Spleen (tissue), 11 donors: ENCODE results near the gene ACOT2. TPM values are rescaled to one million over a fixed set of nuclear protein-coding genes. Genes with fewer than 3 reads are reported as not detected.
"Not testable (repeated sequence)": the region's sequence is repeated elsewhere in the genome, so short reads cannot be mapped to it uniquely, and the experiment has no call there.

Experiments used
- DNase-seq: peaks from one replicate; pipeline ENCODE4 v3.0.0-alpha.2; 2020
- H3K27ac ChIP-seq, 8 donors: fragments of 200-600 bp; sonication (generic) in 7 of 8; 1 replicate in 4 of 8; 2 replicates in 4 of 8; pipeline versions ENCODE4 v1.5.0 to v1.8.0; 2016 to 2021; ENCODE audit warnings: inconsistent platforms in 4 of 8, mild to moderate bottlenecking in 4 of 8, moderate library complexity in 1 of 8
- H3K27me3 ChIP-seq, 7 donors: fragments of 200-600 bp; sonication (generic) in 6 of 7; replicated peaks in 1 of 7; 1 replicate in 4 of 7; 2 replicates in 3 of 7; pipeline versions ENCODE4 v1.5.0 to v1.8.0; 2016 to 2021; ENCODE audit warnings: inconsistent platforms in 3 of 7, mild to moderate bottlenecking in 1 of 7
- H3K36me3 ChIP-seq, 6 donors: fragments of 200-600 bp; sonication (generic) in 5 of 6; 1 replicate in 4 of 6; 2 replicates in 2 of 6; pipeline versions ENCODE4 v1.5.0 to v1.8.0; 2016 to 2021; ENCODE audit warnings: inconsistent platforms in 2 of 6
- H3K4me1 ChIP-seq, 6 donors: fragments of 200-600 bp; sonication (generic) in 5 of 6; 1 replicate in 3 of 6; 2 replicates in 3 of 6; pipeline versions ENCODE4 v1.5.0 to v1.8.0; 2016 to 2021; ENCODE audit warnings: inconsistent platforms in 3 of 6
- H3K4me3 ChIP-seq, 8 donors: fragments of 200-600 bp; sonication (generic) in 7 of 8; 1 replicate in 4 of 8; 2 replicates in 4 of 8; pipeline versions ENCODE4 v1.5.0 to v1.8.0; 2016 to 2021; ENCODE audit warnings: inconsistent platforms in 4 of 8, mild to moderate bottlenecking in 4 of 8, moderate library complexity in 2 of 8
- H3K9me3 ChIP-seq, 8 donors: fragments of 200-600 bp; sonication (generic) in 7 of 8; 1 replicate in 4 of 8; 2 replicates in 4 of 8; pipeline versions ENCODE4 v1.5.0 to v1.8.0; 2016 to 2021; ENCODE audit warnings: inconsistent platforms in 4 of 8
- POLR2A ChIP-seq, 3 donors: fragments of 450-650 bp; IDR thresholded peaks; one replicate each; pipeline ENCODE4 v1.5.1; 2017; ENCODE audit warnings: antibody characterized with exemption in 3 of 3, mild to moderate bottlenecking in 1 of 3
- POLR2AphosphoS5 ChIP-seq, 3 donors: sonication (generic); formaldehyde crosslinking; IDR thresholded peaks; one replicate each; pipeline ENCODE4 v1.5.1; 2017; ENCODE audit warnings: antibody characterized with exemption in 3 of 3
- WGBS, 5 donors: extraction: QIAGEN DNeasy Blood & Tissue Kit in 3 of 5; methylation state at CpG; one replicate each; pipeline versions ENCODE4 v1.1.5 to v1.1.7; 2013 to 2018; 5-methylcytosine and 5-hydroxymethylcytosine counted together
- intact Hi-C: fragments of 100-400 bp; cut with DNase I; formaldehyde crosslinking; loops from one replicate; pipeline ENCODE4 v1.15.0; 2023; ENCODE audit warnings: low total_unique reads
- polyA plus RNA-seq, 3 donors: library from polyadenylated mRNA; stranded (reverse); fragments of 200-250 nt; gene quantifications; one replicate each; pipeline ENCODE4 v1.2.1, GENCODE V29; 2013
- total RNA-seq, 7 donors: library from RNA; depleted of rRNA in 3 of 7; stranded (reverse); fragments of >200 nt in 3 of 7; fragmentation: NEBNext Ultra II Directional in 4 of 7; extraction: Animal tissue kit (Norgen Biotek cat#: 25700) in 4 of 7; gene quantifications; one replicate each; pipeline versions ENCODE4 v1.1.0 to v1.2.1, GENCODE V29; 2016 to 2021
- TF ChIP-seq, protein P1 (sequence below), 11 experiments: fragments of 200-600 bp in 7 of 11; fragments of 450-650 bp in 4 of 11; sonication (generic) in 4 of 11; IDR thresholded peaks in 8 of 11; conservative IDR thresholded peaks in 3 of 11; 1 replicate in 7 of 11; 2 replicates in 4 of 11; pipeline versions ENCODE4 v1.4.0 to v1.8.0; 2016 to 2021; ENCODE audit warnings: antibody characterized with exemption in 11 of 11, inconsistent platforms in 4 of 11, mild to moderate bottlenecking in 1 of 11
- donor health status: healthy with polysubstance abuse.
- donor health status: DM: no; HTN: no; CAD: no; lungs with moderate emphysema.
- donor health status: DM: no; HTN: no; CAD: no.
- donor health status: Bipolar disorder and iron deficiency.
- donor health status: healthy.
- donor health status: DM: no; HTN: no; CAD: no.
- donor health status: DM: yes; HTN: yes; CAD: no.

ACOT2 gene
- total and polyA plus RNA-seq, 10 donors = 7.3 to 27.6 (median 15.8) TPM

DNA sequence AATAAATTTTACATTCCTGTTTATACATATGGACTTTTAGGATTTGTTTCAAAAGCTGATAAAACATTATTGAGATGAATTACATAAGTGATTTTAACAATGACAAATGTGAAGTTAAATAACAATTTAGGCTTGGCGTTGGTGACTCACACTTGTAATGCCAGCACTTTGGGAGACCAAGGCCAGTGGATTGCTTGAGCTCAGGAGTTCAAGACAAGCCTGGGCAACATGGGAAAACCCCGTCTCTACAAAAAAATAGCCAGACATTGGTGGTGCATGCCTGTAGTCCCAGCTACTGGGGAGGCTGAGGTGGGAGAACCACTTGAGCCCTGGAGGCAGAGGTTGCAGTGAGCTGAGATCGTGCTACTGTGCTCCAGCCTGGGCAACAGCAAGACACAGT, 7.4 kb downstream of the ACOT2 start:
- TF ChIP-seq POLR2A (IDR thresholded peaks at IDR 0.05) = no peak
- no peak for TF ChIP-seq POLR2AphosphoS5 (IDR thresholded peaks at IDR 0.05)
- TF ChIP-seq, protein P1, sequence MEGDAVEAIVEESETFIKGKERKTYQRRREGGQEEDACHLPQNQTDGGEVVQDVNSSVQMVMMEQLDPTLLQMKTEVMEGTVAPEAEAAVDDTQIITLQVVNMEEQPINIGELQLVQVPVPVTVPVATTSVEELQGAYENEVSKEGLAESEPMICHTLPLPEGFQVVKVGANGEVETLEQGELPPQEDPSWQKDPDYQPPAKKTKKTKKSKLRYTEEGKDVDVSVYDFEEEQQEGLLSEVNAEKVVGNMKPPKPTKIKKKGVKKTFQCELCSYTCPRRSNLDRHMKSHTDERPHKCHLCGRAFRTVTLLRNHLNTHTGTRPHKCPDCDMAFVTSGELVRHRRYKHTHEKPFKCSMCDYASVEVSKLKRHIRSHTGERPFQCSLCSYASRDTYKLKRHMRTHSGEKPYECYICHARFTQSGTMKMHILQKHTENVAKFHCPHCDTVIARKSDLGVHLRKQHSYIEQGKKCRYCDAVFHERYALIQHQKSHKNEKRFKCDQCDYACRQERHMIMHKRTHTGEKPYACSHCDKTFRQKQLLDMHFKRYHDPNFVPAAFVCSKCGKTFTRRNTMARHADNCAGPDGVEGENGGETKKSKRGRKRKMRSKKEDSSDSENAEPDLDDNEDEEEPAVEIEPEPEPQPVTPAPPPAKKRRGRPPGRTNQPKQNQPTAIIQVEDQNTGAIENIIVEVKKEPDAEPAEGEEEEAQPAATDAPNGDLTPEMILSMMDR (IDR thresholded peaks at IDR 0.05 in 8 of 11, conservative IDR thresholded peaks at IDR 0.05 in 3 of 11) = no peak
- intact Hi-C loops = no loop called here
- peaks cover 0 to 65% (median 9%) of the 10 kb centered on the region in 6 donors for H3K36me3 ChIP-seq

DNA sequence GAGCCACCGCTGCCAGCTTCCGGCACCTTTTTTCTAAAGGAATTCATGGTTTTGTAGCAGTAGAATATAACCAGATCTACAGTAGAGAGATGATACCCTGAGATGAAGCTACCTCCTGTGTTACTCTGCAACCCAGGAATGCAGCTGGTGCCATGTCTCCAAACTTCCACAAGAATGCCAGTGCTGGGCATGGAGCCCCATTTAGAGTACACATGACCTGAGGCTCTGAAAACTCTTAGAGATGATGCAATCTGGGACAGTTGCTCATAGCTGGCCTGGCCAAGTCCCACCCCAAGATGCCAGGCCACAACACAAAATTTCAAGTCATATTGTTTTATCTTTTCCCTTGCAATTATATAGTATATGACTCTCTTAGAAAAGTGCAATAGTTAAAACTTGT, 8.2 kb downstream of the ACOT2 start:
- H3K27ac ChIP-seq, H3K27me3 ChIP-seq, H3K4me3 ChIP-seq, DNase-seq, H3K9me3 ChIP-seq, intact Hi-C loops, H3K4me1 ChIP-seq: not testable (repeated sequence)
- WGBS, 5 donors = 100% methylated on average over 1 to 2 of the region's 2 CpGs; no CpG with 5 or more reads in 1 of the 5 donors
- H3K36me3 ChIP-seq = peaks cover 0 to 65% (median 9%) of the 10 kb centered on the region in 6 donors

More for the DNA sequence above, 7.4 kb downstream of the ACOT2 start:
- 81 to 97% (median 91%) methylated on average over 3 of the region's 3 CpGs for WGBS, 5 donors
- Histone ChIP-seq H3K27me3 (no peaks in the 10 kb centered on the region), H3K27ac (no peak overlapping the region), H3K9me3 (no peaks in the 10 kb centered on the region), H3K4me1 (peaks cover 0 to 2% (median 0%) of the 10 kb centered on the region in 6 donors), H3K4me3 (no peak overlapping the region)
- no peak for DNase-seq

DNA sequence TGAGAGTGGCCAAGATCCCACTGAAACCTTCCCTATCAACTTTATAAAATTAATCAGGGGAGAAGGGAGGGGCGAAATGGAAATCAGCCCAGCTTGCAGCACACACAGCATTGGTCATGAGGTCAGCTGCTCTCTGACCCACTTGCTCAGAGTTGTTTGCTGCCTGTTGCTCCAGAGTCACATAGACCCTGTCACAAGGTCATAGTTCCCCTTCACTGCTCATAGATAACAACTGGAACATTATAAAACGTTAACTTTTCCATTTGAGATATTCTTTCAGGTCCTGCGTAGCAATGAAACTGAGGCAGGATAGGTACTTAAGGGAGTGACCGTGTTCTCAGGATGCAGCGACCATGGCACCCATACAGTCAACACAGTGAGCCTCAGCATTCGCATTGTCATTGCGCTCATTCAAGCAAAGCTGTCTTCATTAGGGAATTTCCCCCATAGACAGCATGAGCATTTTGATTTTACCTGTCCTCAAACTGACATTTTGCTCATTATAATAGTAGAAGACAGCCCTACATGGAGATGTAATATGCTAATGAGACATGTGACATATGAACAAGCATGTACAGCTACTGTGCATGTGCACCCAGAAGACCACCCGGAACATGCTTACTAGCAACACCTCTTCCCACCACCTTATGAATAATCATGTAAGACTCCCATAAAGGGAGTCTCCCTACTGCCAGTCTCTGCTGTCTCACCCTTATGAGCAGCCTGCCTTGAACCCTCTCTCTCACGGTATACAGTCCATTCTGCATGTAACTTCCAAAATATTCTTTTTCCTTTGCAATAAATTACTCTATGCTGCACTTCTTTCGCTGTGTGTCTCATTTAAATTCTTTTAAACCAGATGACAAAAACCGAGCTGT, 13.3 kb downstream of the ACOT2 start:
- H3K4me3 ChIP-seq, H3K27ac ChIP-seq, intact Hi-C loops, DNase-seq, H3K9me3 ChIP-seq, H3K27me3 ChIP-seq, H3K4me1 ChIP-seq: not testable (repeated sequence)
- H3K36me3 ChIP-seq = peaks cover 0 to 37% (median 7%) of the 10 kb centered on the region in 6 donors
- 76 to 89% (median 83%) methylated on average over 8 to 11 of the region's 11 CpGs for WGBS, 5 donors

DNA sequence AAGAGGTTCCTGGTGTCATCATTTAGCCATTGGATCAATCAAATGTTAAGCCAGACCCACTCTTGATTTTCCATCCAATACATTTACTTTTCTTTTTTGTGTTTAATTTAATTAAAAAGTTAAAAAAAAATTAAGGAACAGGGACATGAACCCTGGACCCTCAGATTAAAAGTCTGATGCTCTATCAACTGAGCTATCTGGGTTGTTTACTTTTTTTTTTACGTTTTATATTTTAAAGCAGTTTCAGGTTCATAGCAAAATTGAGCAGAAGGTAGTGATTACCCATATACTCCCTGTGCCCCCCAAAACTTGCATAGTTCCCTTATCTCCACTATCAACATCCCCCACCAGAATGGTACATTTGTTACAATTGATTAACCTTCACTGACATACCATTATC, 19.7 kb downstream of the ACOT2 start:
- intact Hi-C loops = no loop called here
- Histone ChIP-seq H3K4me3 (no peak overlapping the region), H3K27me3 (peaks cover 0 to 14% (median 0%) of the 10 kb centered on the region in 7 donors), H3K9me3 (no peaks in the 10 kb centered on the region), H3K4me1 (peaks cover 3 to 20% (median 11%) of the 10 kb centered on the region in 6 donors), H3K36me3 (no peaks in the 10 kb centered on the region), H3K27ac (no peak overlapping the region)
- TF ChIP-seq POLR2AphosphoS5 (IDR thresholded peaks at IDR 0.05) (no peak), POLR2A (IDR thresholded peaks at IDR 0.05) (no peak)
- TF ChIP-seq, protein P1 (IDR thresholded peaks at IDR 0.05 in 8 of 11, conservative IDR thresholded peaks at IDR 0.05 in 3 of 11) = no peak
- no peak for DNase-seq
- WGBS, 5 donors = 86 to 100% (median 91%) methylated on average over 1 of the region's 1 CpG

DNA sequence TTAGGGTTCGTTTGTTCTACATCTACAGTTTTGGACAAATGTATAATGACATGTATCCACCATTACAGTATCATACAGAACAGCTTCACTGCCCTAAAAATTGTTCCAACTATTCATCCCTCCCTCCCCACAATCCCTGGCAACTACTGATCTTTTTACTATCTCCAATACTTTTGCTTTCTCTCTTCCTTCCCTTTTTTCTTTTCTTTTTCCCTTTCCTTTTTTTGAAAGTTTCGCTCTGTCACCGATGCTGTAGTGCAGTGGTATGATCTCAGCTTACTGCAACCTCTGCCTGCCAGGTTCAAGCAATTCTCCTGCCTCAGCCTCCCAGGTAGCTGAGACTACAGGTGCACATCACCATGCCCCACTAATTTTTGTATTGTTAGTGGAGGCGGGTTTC, 20.1 kb downstream of the ACOT2 start:
- 80 to 90% (median 83%) methylated on average over 4 of the region's 4 CpGs for WGBS, 5 donors
- no peak for DNase-seq
- no peak overlapping the region for H3K4me3 ChIP-seq
- H3K36me3 ChIP-seq = no peaks in the 10 kb centered on the region
- H3K27me3 ChIP-seq = peaks cover 0 to 14% (median 0%) of the 10 kb centered on the region in 7 donors
- intact Hi-C loops = no loop called here
- TF ChIP-seq POLR2AphosphoS5 (IDR thresholded peaks at IDR 0.05) = no peak
- TF ChIP-seq, protein P1 (IDR thresholded peaks at IDR 0.05 in 8 of 11, conservative IDR thresholded peaks at IDR 0.05 in 3 of 11) = no peak
- no peak for TF ChIP-seq POLR2A (IDR thresholded peaks at IDR 0.05)
- peaks cover 3 to 20% (median 11%) of the 10 kb centered on the region in 6 donors for H3K4me1 ChIP-seq
- H3K27ac ChIP-seq = no peak overlapping the region
- no peaks in the 10 kb centered on the region for H3K9me3 ChIP-seq

DNA sequence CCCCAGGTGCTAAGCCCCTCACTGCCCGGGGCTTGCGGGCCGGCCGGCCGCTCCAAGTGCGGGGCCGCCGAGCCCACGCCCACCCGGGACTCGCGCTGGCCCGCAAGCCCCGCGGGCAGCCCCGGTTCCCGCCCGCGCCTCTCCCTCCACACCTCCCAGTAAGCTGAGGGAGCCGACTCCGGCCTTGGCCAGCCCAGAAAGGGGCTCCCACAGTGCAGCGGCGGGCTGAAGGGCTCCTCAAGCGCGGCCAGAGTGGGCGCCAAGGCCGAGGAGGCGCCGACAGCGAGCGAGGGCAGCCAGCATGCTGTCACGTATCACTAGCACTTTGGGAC, 21.6 kb downstream of the ACOT2 start:
- H3K27ac ChIP-seq, H3K9me3 ChIP-seq, H3K4me3 ChIP-seq, DNase-seq, H3K36me3 ChIP-seq, intact Hi-C loops: not testable (repeated sequence)
- H3K27me3 ChIP-seq = peaks cover 0 to 14% (median 0%) of the 10 kb centered on the region in 7 donors
- H3K4me1 ChIP-seq = peaks cover 3 to 20% (median 11%) of the 10 kb centered on the region in 6 donors
- WGBS, 5 donors = 97 to 99% (median 98%) methylated on average over 13 to 32 of the region's 32 CpGs
